ENCODE results near the gene NELFE.
"Not testable (repeated sequence)": the region's sequence is repeated elsewhere in the genome, so short reads cannot be mapped to it uniquely, and the experiment has no call there.

The NELFE gene

DNA sequence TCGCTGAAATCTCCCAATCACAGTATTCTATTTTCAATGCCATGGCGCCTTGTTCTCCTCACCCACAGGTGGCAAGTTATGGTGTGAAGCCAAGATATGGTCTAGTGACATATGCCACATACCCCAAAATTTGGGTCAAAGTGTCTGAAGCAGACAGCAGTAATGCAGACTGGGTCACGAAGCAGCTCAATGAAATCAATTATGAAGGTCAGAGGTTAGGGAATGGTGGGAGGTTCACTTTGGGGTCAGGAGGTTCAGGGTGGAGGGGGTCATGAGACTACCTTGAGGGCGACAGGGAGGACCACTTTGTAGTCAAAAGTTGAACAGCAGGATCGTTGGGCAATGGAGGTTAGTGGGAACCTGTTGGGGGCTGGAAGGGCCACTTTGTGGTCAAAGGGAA, 10.5 kb downstream of the NELFE start:
- no peak for DNase-seq

DNA sequence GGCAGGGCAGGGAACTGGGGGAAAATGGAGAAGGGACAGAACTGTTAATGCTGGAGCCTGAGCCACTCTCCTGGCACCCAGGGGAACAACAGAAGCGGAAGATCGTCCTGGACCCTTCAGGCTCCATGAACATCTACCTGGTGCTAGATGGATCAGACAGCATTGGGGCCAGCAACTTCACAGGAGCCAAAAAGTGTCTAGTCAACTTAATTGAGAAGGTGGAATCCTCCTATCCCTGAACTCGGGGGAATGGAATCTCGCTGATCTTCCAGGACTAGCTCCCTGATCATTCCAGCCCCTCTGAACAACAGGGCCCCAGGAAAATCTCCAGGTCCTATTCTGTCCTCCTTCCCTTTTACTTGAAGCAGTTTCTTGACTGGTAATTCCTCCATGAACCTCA, 10.9 kb downstream of the NELFE start:
- DNase-seq: no peak

DNA sequence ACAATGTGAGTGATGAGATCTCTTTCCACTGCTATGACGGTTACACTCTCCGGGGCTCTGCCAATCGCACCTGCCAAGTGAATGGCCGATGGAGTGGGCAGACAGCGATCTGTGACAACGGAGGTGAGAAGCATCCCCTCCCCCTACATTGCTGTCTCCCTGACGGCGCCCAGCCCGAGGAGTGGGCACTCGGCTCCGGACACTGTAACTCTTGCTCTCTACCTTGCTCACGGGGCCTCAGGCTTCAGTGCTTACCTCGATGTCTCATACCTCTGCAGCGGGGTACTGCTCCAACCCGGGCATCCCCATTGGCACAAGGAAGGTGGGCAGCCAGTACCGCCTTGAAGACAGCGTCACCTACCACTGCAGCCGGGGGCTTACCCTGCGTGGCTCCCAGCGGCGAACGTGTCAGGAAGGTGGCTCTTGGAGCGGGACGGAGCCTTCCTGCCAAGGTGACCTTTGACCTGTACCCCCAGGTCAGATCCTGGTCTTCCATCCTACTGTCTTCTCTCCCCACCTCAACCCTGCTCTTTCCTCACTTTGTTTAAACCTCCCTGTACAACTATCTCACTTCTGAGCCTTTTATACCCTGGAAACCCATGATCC, 11.6 kb downstream of the NELFE start:
- no peak for DNase-seq

DNA sequence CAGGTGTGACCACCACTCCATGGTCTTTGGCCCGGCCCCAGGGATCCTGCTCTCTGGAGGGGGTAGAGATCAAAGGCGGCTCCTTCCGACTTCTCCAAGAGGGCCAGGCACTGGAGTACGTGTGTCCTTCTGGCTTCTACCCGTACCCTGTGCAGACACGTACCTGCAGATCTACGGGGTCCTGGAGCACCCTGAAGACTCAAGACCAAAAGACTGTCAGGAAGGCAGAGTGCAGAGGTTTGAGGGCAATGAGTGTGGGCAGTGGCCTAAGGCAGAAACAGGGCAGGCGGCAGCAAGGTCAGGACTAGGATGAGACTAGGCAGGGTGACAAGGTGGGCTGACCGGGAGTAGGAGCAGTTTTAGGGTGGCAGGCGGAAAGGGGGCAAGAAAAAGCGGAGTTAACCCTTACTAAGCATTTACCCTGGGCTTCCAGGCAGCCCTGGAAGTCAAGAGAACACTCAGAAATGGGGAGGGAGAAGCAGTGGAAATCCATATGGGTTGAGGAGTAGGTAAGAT, 12.3 kb downstream of the NELFE start:
- DNase-seq: no peak

DNA sequence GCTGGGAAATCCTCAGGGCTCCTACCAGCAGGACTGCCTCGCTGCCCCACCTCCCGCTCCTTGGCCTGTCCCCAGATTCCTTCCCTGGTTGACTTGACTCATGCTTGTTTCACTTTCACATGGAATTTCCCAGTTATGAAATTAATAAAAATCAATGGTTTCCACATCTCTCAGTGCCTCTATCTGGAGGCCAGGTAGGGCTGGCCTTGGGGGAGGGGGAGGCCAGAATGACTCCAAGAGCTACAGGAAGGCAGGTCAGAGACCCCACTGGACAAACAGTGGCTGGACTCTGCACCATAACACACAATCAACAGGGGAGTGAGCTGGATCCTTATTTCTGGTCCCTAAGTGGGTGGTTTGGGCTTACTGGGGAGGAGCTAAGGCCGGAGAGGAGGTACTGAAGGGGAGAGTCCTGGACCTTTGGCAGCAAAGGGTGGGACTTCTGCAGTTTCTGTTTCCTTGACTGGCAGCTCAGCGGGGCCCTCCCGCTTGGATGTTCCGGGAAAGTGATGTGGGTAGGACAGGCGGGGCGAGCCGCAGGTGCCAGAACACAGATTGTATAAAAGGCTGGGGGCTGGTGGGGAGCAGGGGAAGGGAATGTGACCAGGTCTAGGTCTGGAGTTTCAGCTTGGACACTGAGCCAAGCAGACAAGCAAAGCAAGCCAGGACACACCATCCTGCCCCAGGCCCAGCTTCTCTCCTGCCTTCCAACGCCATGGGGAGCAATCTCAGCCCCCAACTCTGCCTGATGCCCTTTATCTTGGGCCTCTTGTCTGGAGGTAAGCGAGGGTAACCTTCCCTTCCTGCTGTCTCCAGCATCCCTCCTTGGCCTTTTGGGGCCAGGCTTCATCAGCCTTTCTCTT, 13.0 kb downstream of the NELFE start, which contains the start of gene CFB:
Gene CFB (plus strand): TSS at position 589 of the 863 bp plus-strand sequence. CDS start 127 bp downstream, at position 716.
- no peak for DNase-seq

DNA sequence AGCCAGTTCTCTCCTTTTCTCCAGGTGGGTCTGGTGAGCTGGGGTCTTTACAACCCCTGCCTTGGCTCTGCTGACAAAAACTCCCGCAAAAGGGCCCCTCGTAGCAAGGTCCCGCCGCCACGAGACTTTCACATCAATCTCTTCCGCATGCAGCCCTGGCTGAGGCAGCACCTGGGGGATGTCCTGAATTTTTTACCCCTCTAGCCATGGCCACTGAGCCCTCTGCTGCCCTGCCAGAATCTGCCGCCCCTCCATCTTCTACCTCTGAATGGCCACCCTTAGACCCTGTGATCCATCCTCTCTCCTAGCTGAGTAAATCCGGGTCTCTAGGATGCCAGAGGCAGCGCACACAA, 13.6 kb downstream of the NELFE start:
- DNase-seq: no peak

DNA sequence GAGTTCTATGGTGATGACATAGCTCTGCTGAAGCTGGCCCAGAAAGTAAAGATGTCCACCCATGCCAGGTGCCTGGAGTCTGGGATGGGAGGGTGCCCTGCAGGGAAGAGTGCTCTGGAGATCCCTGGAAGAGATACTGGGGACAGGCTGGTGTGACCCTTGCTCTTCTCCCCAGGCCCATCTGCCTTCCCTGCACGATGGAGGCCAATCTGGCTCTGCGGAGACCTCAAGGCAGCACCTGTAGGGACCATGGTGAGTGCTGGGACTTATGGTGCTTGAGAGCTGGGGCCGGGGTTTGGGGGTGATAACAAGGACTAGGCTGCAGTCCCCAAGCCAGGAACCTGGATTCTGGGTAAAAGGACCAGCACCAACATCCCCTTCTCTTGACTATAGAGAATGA, 15.0 kb downstream of the NELFE start:
- no peak for DNase-seq

DNA sequence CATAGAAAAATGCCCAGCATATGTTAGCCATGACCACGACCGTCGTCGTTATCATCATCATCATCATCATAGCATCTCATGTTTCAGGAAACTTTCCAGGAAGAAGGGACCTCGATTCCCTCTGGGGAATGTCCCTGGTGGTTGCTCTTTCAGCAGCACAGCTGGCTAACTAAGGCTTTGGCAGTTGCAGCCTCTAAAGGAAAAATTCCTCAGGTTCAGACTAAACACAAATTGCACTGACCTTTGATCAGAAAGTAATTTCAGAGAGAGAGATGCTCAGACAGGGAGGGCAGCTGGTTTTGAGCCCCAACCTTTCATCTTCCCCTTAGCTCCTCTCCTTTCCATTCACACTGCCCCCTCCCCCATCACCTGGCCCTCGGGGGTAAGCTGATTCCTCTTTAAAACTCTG, 18.5 kb downstream of the NELFE start:
- no peak for DNase-seq

DNA sequence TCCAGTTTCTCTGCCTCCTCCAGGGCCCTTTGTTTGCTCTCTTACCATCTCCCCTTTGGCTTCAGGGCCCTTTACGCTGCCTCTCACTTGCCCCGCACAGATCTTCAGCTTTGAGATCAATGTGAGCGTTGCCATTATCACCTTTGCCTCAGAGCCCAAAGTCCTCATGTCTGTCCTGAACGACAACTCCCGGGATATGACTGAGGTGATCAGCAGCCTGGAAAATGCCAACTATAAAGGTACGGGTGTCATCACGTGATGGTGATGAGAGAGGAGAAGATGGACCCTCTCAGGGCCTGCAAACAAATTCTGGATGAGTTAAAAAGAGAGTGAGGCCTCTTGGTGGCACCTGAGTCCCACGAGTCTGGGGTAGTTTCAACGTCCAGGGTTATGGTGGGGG, 22.9 kb downstream of the NELFE start:
- DNase-seq: no peak

DNA sequence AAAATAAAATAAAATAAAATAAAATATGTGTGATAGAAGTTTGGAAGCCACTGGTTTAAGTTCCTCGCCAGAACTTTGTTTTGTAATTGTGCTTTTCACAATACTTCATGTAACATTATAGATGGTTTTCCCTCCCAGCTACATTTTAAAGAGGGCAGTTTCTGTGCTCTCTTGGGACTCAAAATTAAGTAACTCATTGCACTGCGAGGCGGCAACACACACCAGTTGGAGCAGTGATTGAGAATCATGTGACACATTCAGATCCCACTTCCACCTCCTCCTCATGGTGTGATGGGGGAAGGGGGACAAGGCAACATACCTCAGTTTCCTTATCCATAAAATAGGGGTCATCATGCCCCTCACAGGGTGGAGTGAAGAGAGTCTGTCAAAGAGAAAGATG, 23.8 kb downstream of the NELFE start:
- no peak for DNase-seq

DNA sequence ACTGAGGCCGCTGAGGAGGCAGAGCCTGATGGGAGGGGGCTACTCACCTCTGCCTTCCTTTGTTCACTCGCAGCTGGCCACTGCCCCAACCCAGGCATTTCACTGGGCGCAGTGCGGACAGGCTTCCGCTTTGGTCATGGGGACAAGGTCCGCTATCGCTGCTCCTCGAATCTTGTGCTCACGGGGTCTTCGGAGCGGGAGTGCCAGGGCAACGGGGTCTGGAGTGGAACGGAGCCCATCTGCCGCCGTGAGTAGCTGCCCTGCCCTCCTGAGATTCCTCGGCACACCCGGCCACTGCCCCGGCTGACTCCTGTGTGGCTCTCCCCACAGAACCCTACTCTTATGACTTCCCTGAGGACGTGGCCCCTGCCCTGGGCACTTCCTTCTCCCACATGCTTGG, 25.2 kb downstream of the NELFE start:
- DNase-seq: no peak

DNA sequence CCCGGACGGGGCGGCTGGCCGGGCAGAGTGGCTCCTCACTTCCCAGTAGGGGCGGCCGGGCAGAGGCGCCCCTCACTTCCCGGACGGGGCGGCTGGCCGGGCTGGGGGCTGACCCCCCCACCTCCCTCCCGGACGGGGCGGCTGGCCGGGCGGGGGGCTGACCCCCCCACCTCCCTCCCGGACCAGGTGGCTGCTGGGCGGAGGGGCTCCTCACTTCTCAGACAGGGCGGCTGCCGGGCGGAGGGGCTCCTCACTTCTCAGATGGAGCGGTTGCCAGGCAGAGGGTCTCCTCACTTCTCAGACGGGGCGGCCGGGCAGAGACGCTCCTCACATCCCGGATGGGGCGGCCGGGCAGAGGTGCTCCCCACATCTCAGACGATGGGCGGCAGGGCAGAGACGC, 26.6 kb downstream of the NELFE start:
- not testable (repeated sequence) for DNase-seq

DNA sequence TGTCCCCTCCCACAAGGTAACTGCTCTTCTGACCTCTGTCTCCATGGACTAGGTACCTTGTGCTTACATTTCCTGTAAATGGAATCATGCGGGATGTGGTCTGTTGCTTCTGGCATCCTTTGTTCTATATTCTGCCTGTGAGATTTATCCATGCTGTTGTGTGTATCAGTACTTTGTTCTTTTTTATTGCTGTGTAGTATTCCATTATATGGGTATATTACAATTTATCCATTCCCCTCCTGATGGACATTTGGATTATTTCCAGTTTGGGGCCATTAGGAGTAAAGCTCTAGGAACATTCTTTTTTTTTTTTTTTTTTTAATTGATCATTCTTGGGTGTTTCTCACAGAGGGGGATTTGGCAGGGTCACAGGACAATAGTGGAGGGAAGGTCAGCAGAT, 27.8 kb downstream of the NELFE start:
- no peak for DNase-seq

DNA sequence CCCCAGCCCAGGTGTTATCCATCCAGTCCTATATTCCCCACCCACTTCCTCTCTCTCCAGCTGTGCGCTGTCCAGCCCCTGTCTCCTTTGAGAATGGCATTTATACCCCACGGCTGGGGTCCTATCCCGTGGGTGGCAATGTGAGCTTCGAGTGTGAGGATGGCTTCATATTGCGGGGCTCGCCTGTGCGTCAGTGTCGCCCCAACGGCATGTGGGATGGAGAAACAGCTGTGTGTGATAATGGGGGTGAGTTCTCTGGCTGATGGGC, 30.2 kb downstream of the NELFE start:
- DNase-seq: no peak

DNA sequence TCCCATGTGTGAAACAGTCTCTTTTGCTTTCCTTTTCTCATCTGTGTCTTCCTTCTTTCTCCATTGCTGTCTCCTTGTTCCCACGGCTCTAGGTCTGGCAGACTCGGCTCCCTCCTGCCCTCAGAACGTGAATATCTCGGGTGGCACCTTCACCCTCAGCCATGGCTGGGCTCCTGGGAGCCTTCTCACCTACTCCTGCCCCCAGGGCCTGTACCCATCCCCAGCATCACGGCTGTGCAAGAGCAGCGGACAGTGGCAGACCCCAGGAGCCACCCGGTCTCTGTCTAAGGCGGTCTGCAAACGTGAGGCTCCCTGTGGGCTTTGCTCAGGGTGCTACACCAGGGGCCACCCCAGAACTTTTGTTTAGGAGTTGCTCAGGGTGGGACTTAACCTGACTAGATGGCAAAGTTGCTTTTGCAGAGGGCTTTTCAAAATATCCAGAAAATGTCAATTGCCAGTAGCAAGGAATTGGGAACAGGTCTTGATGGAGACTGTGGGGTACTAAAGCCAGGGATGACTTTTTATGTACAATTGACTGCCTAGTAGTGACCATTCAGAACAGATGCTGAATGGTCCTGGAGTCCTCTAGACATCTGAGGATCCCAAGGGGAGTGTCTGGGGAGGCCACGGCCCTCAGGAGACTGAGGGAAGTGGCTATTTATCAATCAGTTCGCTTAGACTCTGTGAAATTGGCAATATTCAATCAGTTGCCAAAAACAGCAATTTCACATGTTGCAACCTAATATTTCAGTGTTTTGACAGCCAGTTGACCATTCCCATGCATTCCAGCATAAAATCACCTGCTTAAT, 30.7 kb downstream of the NELFE start:
- no peak for DNase-seq

DNA sequence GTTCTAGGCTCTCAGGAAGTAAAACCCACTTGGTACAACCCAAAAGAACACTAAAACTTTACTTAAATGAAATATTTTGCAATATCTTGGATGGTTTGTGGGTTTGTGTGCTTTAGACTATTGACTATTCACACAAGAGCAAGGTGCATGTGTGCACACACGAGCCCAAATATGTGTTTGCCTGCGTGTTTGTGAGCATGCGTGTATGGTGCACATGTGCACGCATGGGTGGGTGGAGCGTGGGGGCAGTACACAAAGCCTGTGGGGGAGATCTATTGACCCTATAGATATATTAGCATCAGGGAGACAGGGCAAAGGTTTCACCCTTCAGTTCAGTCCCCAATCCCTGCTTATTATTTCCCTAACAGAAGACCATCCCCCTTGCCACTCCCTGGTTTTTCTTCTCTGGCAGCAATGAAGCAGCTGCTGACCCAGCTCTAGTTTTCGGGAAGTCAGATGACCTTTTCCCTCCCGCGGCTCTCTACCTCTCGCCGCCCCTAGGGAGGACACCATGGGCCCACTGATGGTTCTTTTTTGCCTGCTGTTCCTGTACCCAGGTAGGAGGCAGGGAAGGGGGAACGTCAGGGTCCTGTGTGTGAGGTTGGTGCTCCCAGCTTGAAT, 31.4 kb downstream of the NELFE start, which contains the start of gene C2:
Gene C2 (plus strand): TSS at position 476 of the 621 bp plus-strand sequence. CDS start 36 bp downstream, at position 512.
- no peak for DNase-seq

DNA sequence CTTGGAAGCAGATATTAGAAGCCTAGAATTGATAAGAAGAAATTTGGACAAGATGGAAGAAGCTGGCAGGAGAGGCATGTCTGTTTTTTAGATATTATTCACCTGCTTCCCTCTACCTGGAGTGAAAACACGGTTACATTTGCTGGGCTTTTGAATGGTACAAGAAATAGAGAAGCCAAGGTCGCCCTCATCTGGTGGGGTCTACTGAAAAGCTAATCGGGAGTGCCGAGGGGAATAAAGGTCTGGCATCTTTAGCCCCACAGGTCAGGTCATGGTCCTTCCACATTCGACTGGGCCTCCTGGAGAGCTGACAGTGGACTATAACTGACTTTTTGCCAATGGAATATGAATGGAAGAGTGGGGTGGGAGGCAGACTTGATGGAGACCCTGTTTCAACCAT, 35.8 kb downstream of the NELFE start:
- no peak for DNase-seq

DNA sequence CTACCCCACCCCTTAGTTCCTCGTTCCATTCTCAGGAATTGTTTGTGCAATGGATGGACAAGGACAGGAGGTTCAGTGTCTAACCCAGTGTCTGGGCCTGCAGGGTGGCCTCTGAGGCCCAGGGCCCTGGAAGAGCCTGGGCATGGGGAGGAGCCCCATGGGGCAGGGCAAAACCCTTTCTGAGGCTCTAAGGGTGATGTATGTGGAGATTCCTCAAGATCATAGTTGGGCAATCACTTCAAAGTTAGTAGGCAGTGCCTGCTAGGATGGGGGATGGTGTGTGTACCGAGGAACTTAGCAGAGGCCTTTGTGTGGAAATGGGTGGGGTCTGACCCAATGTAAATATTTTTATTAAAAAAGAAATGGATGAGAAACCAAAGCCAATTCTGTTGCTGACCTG, 38.0 kb downstream of the NELFE start:
- no peak for DNase-seq

DNA sequence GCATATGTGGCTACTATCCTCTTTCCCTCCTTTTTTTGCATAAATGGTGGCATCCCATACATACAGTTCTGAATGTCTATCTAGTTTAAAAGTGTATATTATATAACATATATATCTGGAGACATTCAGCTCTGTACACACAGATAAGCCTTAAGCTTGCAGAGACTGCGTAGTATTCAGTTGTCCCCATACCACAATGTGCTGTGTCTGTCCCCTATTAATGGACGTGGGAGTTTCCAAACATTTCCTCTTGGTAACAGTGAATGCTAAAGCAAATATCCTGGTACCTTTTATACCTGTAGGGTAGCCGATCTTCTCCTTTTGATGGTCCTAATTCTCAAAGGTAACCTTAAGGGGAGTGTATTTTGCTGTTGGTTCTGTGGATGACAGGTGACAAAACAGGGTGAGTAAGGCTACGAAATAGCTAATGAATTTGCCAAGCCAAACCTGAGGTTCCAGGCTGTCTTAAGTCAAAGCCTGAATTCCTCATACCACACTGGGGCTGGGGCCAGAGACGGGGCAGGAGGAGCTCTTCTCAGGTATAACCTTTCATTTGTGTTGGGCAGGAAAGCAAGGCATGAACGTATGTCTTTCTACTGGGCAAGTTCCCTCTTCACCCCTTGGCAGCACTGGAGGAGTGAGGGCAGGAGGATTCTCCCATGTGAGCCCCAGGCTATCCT, 39.0 kb downstream of the NELFE start:
- no peak for DNase-seq

DNA sequence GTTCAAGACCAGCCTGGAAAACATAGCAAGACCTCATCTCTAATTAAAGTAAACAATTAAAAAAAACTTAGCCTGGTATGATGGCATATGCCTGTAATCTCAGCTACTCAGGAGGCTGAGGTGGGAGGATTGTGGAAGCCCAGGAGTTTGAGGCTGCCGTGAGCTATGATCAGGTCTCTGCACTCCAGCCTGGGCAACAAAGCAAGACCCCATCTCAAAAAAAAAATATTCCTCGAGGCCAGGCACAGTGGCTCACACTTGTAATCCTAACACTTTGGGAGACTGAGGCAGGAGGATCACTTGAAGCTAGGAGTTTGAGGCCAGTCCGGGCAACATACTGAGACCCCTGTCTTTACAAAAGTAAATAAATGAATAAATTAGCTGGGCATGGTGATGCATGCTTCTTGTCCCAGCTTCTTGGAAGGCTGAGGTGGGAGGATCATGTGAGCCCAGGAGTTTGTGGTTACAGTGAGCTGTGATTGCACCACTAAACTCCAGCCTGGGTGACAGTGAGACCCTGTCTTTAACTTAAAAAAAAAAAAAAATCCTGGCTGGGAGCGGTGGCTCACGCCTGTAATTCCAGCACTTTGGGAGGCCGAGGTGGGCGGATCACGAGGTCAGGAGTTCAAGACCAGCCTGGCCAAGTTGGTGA, 40.6 kb downstream of the NELFE start:
- no peak for DNase-seq

DNA sequence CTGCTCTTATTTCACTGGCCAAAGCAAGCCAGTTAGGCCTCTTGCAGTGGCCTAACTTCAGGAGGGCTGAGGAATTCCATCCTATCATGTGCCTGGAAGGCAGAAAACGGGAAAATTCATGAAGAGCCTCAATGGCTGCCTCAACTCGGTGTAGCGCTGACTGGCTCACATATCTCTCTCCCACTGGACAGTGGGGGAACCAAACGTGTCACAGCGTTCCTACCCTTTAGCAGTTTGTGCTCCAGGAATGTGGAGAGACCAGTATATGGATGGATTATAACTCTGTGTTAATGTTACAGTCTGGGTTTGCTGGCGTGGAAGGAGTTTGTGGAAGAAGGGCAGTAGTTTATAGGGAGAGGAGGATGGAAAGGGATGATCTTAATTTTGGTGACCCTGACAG, 43.0 kb downstream of the NELFE start:
- DNase-seq: no peak

DNA sequence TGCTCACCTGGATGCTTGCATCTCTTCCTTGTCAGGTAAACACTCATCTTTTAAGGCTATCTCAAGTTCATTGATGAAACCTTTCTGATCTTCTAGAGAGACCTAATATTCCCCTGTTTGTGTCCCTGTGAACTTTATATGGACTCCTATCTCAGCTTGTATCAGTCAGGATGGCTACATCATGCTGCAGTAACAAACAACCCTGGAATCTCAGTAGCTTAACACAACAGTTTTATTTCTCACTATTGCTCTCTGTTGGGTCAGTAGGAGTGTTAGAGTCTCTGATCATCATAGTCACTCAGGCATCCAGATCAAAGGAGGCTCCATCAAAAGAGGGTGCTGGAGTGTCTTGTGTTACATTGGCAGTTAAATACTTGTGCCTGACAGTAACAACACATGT, 43.4 kb downstream of the NELFE start:
- no peak for DNase-seq

Data from activated gamma-delta T cell (primary cell).